ENCODE results near the gene FBXO47. TPM values are rescaled to one million over a fixed set of nuclear protein-coding genes. Genes with fewer than 3 reads are reported as not detected.

FBXO47 gene
- total and polyA plus RNA-seq, 10 of the 15 experiments (the other 5 are each of a cell fraction or from before 2014, with no cell fraction given), result 0.04 to 0.06 (median 0.06) TPM; not detected in 7

DNA sequence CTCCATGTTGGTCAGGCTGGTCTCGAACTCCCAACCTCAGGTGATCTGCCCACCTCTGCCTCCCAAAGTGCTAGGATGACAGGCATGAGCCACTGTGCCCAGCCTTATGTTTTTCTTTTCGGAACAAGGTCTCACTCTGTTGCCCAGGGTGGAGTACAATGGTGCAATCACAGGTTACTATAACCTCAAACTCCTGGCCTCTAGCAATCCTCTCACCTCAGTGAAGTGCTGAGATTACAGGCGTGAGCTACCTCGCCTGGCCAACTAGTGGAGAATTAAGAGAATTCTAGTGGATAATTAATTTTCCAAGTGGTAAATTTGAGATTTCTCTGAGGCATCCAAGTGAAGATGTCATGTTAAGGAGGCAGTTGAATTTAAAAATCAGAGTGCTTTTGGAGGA lies 2.9 kb upstream of the FBXO47 start:
- POLR2A ChIA-PET, result no interaction called here
- no peaks in the 10 kb centered on the region for H3K79me2 ChIP-seq (ENCODE audit: control insufficient read depth, insufficient read depth, low read length)
- H3K27me3 ChIP-seq (replicated peaks in 1 of 2; ENCODE audit: control insufficient read depth in 2 of 2, insufficient read depth in 2 of 2, low read length in 1 of 2), result no peaks in the 10 kb centered on the region; a peak in 1 of 4 replicates
- FAIRE-seq, result no peak
- H3K27ac ChIP-seq (ENCODE audit: control insufficient read depth, insufficient read depth), result no peak overlapping the region
- BruUV-seq (replicated peaks), result no TSS peak
- no peak overlapping the region for H2AFZ ChIP-seq (ENCODE audit: control insufficient read depth, low read depth, low read length)
- no peaks in the 10 kb centered on the region for H4K20me1 ChIP-seq (ENCODE audit: control insufficient read depth, insufficient read depth)
- no peaks in the 10 kb centered on the region for H3K36me3 ChIP-seq (ENCODE audit: control insufficient read depth in 2 of 2, insufficient read depth in 2 of 2, low read length in 1 of 2)
- no peak for ATAC-seq
- no peak overlapping the region for H3K9ac ChIP-seq (ENCODE audit: control insufficient read depth, insufficient read depth, low read length)
- no peaks in the 10 kb centered on the region for H3K9me3 ChIP-seq (replicated peaks; ENCODE audit: control insufficient read depth, insufficient read depth, low read length)
- SMC1A ChIA-PET (ENCODE audit: uncharacterized antibody, unreplicated experiment), result no interaction called here
- no peak overlapping the region for H3K4me3 ChIP-seq
- H3K4me2 ChIP-seq (ENCODE audit: control insufficient read depth, insufficient read depth), result no peak overlapping the region
- intact Hi-C loops (cut with micrococcal nuclease; ENCODE audit: unreplicated experiment) (no loop called here), in situ Hi-C loops (cut with MboI) (no loop called here)
- CTCF ChIA-PET, result no interaction called here
- DNase-seq (ENCODE audit: low read depth, low spot score), result no peak
- WGBS (ENCODE audit: insufficient coverage, insufficient replicate concordance, low lambda C conversion rate, missing lambda C conversion rate), result 36% methylated on average over 4 of the region's 4 CpGs
- RAD21 ChIA-PET (ENCODE audit: unreplicated experiment), result interaction anchor here (0.6 kb wide), 1 partner anchor 183 kb away, joined by 3 read pairs; no protein-coding TSS in a partner anchor
- no peaks in the 10 kb centered on the region for H3K4me1 ChIP-seq (ENCODE audit: control insufficient read depth, insufficient read depth, low read length)
- TF ChIP-seq, protein P1, sequence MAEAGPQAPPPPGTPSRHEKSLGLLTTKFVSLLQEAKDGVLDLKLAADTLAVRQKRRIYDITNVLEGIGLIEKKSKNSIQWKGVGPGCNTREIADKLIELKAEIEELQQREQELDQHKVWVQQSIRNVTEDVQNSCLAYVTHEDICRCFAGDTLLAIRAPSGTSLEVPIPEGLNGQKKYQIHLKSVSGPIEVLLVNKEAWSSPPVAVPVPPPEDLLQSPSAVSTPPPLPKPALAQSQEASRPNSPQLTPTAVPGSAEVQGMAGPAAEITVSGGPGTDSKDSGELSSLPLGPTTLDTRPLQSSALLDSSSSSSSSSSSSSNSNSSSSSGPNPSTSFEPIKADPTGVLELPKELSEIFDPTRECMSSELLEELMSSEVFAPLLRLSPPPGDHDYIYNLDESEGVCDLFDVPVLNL (IDR thresholded peaks at IDR 0.05; ENCODE audit: low read depth, low read length), result no peak
- TF ChIP-seq, protein P2, sequence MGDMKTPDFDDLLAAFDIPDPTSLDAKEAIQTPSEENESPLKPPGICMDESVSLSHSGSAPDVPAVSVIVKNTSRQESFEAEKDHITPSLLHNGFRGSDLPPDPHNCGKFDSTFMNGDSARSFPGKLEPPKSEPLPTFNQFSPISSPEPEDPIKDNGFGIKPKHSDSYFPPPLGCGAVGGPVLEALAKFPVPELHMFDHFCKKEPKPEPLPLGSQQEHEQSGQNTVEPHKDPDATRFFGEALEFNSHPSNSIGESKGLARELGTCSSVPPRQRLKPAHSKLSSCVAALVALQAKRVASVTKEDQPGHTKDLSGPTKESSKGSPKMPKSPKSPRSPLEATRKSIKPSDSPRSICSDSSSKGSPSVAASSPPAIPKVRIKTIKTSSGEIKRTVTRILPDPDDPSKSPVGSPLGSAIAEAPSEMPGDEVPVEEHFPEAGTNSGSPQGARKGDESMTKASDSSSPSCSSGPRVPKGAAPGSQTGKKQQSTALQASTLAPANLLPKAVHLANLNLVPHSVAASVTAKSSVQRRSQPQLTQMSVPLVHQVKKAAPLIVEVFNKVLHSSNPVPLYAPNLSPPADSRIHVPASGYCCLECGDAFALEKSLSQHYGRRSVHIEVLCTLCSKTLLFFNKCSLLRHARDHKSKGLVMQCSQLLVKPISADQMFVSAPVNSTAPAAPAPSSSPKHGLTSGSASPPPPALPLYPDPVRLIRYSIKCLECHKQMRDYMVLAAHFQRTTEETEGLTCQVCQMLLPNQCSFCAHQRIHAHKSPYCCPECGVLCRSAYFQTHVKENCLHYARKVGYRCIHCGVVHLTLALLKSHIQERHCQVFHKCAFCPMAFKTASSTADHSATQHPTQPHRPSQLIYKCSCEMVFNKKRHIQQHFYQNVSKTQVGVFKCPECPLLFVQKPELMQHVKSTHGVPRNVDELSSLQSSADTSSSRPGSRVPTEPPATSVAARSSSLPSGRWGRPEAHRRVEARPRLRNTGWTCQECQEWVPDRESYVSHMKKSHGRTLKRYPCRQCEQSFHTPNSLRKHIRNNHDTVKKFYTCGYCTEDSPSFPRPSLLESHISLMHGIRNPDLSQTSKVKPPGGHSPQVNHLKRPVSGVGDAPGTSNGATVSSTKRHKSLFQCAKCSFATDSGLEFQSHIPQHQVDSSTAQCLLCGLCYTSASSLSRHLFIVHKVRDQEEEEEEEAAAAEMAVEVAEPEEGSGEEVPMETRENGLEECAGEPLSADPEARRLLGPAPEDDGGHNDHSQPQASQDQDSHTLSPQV (IDR thresholded peaks at IDR 0.05), result no peak
- TF ChIP-seq SP1 (IDR thresholded peaks at IDR 0.05; ENCODE audit: low read depth, low read length) (no peak), CHD4 (IDR thresholded peaks at IDR 0.05) (no peak), ASH2L (IDR thresholded peaks at IDR 0.05; ENCODE audit: borderline replicate concordance, low read depth) (no peak), POU2F2 (IDR thresholded peaks at IDR 0.05; ENCODE audit: borderline replicate concordance, low read depth, low read length) (no peak), DPF2 (IDR thresholded peaks at IDR 0.05) (no peak), SREBF1 (IDR thresholded peaks at IDR 0.05; ENCODE audit: low read length) (no peak), SRF (IDR thresholded peaks at IDR 0.05; ENCODE audit: low read depth in 2 of 2, low read length in 2 of 2) (no peak), HCFC1 (IDR thresholded peaks at IDR 0.05; ENCODE audit: low read length) (no peak), MTA3 (IDR thresholded peaks at IDR 0.05; ENCODE audit: borderline replicate concordance, low read length) (no peak)
- TF ChIP-seq, protein P3, sequence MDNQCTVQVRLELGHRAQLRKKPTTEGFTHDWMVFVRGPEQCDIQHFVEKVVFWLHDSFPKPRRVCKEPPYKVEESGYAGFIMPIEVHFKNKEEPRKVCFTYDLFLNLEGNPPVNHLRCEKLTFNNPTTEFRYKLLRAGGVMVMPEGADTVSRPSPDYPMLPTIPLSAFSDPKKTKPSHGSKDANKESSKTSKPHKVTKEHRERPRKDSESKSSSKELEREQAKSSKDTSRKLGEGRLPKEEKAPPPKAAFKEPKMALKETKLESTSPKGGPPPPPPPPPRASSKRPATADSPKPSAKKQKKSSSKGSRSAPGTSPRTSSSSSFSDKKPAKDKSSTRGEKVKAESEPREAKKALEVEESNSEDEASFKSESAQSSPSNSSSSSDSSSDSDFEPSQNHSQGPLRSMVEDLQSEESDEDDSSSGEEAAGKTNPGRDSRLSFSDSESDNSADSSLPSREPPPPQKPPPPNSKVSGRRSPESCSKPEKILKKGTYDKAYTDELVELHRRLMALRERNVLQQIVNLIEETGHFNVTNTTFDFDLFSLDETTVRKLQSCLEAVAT (IDR thresholded peaks at IDR 0.05), result no peak
- TF ChIP-seq, protein P4, sequence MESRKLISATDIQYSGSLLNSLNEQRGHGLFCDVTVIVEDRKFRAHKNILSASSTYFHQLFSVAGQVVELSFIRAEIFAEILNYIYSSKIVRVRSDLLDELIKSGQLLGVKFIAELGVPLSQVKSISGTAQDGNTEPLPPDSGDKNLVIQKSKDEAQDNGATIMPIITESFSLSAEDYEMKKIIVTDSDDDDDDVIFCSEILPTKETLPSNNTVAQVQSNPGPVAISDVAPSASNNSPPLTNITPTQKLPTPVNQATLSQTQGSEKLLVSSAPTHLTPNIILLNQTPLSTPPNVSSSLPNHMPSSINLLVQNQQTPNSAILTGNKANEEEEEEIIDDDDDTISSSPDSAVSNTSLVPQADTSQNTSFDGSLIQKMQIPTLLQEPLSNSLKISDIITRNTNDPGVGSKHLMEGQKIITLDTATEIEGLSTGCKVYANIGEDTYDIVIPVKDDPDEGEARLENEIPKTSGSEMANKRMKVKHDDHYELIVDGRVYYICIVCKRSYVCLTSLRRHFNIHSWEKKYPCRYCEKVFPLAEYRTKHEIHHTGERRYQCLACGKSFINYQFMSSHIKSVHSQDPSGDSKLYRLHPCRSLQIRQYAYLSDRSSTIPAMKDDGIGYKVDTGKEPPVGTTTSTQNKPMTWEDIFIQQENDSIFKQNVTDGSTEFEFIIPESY (IDR thresholded peaks at IDR 0.05), result no peak
